Fibroblast of lung (primary cell): ENCODE results near the gene SGCD. TPM values are rescaled to one million over a fixed set of nuclear protein-coding genes. Genes with fewer than 3 reads are reported as not detected.

Source experiments
- DNase-seq, 2 donors: peaks; one replicate each; pipeline versions ENCODE4 v3.0.0 to v3.0.0-alpha.2; 2010; ENCODE audit warnings: low read depth in 2 of 2
- H2AFZ ChIP-seq: 2 replicates; pipeline ENCODE4 v1.5.1; 2012; ENCODE audit warnings: low read length, control low read depth, inconsistent platforms
- H3K27ac ChIP-seq: 2 replicates; pipeline ENCODE4 v1.5.1; 2011; ENCODE audit warnings: low read length, control low read depth; ENCODE audit not compliant: insufficient read depth
- H3K27me3 ChIP-seq: 2 replicates; pipeline ENCODE4 v1.5.1; 2011; ENCODE audit warnings: mild to moderate bottlenecking, low read length; ENCODE audit not compliant: control insufficient read depth, insufficient read depth
- H3K36me3 ChIP-seq: 2 replicates; pipeline ENCODE4 v1.5.1; 2011; ENCODE audit warnings: low read length; ENCODE audit not compliant: control insufficient read depth, insufficient read depth
- H3K4me1 ChIP-seq: 2 replicates; pipeline ENCODE4 v1.5.1; 2011; ENCODE audit warnings: low read length; ENCODE audit not compliant: control insufficient read depth, insufficient read depth; ENCODE audit errors: extremely low read depth
- H3K4me2 ChIP-seq: 2 replicates; pipeline ENCODE4 v1.5.1; 2011; ENCODE audit warnings: low read length, control low read depth; ENCODE audit not compliant: insufficient read depth; ENCODE audit errors: extremely low read depth
- H3K4me3 ChIP-seq, 4 experiments: fragments of 200-600 bp in 1 of 4; sonication (generic) in 1 of 4; replicated peaks in 1 of 4; 2 replicates each; pipeline ENCODE4 v1.5.1; 2011 to 2016; ENCODE audit warnings: low read length in 4 of 4, low read depth in 3 of 4, mild to moderate bottlenecking in 3 of 4, control low read depth in 2 of 4, inconsistent platforms in 1 of 4, mixed read lengths in 1 of 4; ENCODE audit not compliant: insufficient read depth in 1 of 4; ENCODE audit errors: control extremely low read depth in 1 of 4
- H3K79me2 ChIP-seq: 2 replicates; pipeline ENCODE4 v1.5.1; 2012; ENCODE audit warnings: mild to moderate bottlenecking, low read length, inconsistent platforms; ENCODE audit not compliant: control insufficient read depth, insufficient read depth
- H3K9ac ChIP-seq: 2 replicates; pipeline ENCODE4 v1.5.1; 2011; ENCODE audit warnings: mild to moderate bottlenecking, low read length, control low read depth; ENCODE audit not compliant: insufficient read depth
- H3K9me3 ChIP-seq: 2 replicates; pipeline ENCODE4 v1.5.1; 2012; ENCODE audit warnings: low read depth, low read length; ENCODE audit not compliant: control insufficient read depth, insufficient read depth
- H4K20me1 ChIP-seq: 2 replicates; pipeline ENCODE4 v1.5.1; 2011; ENCODE audit warnings: low read length; ENCODE audit not compliant: control insufficient read depth, insufficient read depth; ENCODE audit errors: extremely low read depth
- CTCF ChIP-seq, 2 donors: IDR thresholded peaks in 1 of 2; conservative IDR thresholded peaks in 1 of 2; 1 replicate in 1 of 2; 2 replicates in 1 of 2; pipeline ENCODE4 v1.5.1; 2011 to 2012; ENCODE audit warnings: low read length in 2 of 2, control low read depth in 1 of 2, inconsistent platforms in 1 of 2, low read depth in 1 of 2, mild to moderate bottlenecking in 1 of 2
- EZH2 ChIP-seq: IDR thresholded peaks from 2 replicates; pipeline ENCODE4 v1.5.1; 2012; ENCODE audit warnings: low read length, control low read depth, mild to moderate bottlenecking; ENCODE audit errors: missing control alignments
- polyA plus RNA-seq, 2 donors: library from polyadenylated mRNA; depleted of rRNA in 1 of 2; stranded (reverse) in 1 of 2; unstranded in 1 of 2; fragments of >200 nt; gene quantifications; 2 replicates each; pipeline ENCODE4 v1.2.1, GENCODE V29; 2011 to 2012; ENCODE audit warnings: missing spikeins in 1 of 2
- total RNA-seq: library from RNA; depleted of rRNA; stranded (reverse); fragments of >200 nt; gene quantifications from 2 replicates; pipeline ENCODE4 v1.2.1, GENCODE V29; 2014

The SGCD gene
- total and polyA plus RNA-seq, 2 donors (not counting 1 experiment from before 2014, with no cell fraction given) = 13.3 to 67.5 TPM

GRCh38 chr5:156591631-156592030 lies 264.7 kb downstream of the SGCD start:
- TF ChIP-seq CTCF (conservative IDR thresholded peaks at IDR 0.05 in 1 of 2, IDR thresholded peaks at IDR 0.05 in 1 of 2; ENCODE audit: low read depth in 1 of 2, low read length in 2 of 2) (no peak), EZH2 (no peak)
- DNase-seq = no peak
- Histone ChIP-seq H3K36me3 (no peaks in the 10 kb centered on the region), H4K20me1 (no peaks in the 10 kb centered on the region), H3K27ac (no peak overlapping the region), H3K4me2 (no peak overlapping the region), H3K27me3 (no peaks in the 10 kb centered on the region), H3K79me2 (no peaks in the 10 kb centered on the region), H2AFZ (no peak overlapping the region), H3K4me1 (no peaks in the 10 kb centered on the region), H3K4me3 (no peak overlapping the region), H3K9ac (no peak overlapping the region), H3K9me3 (no peaks in the 10 kb centered on the region)

- no peak overlapping the region for H3K27ac ChIP-seq
- H4K20me1 ChIP-seq = no peaks in the 10 kb centered on the region
- H2AFZ ChIP-seq = no peak overlapping the region
- no peak for TF ChIP-seq CTCF (conservative IDR thresholded peaks at IDR 0.05 in 1 of 2, IDR thresholded peaks at IDR 0.05 in 1 of 2; ENCODE audit: low read depth in 1 of 2, low read length in 2 of 2)
- TF ChIP-seq EZH2 = no peak
- no peak overlapping the region for H3K4me2 ChIP-seq
- no peaks in the 10 kb centered on the region for H3K4me1 ChIP-seq
- H3K79me2 ChIP-seq = no peaks in the 10 kb centered on the region
- H3K9ac ChIP-seq = no peak overlapping the region
- H3K27me3 ChIP-seq = no peaks in the 10 kb centered on the region
- H3K36me3 ChIP-seq = no peaks in the 10 kb centered on the region
- H3K4me3 ChIP-seq = no peak overlapping the region
- DNase-seq = no peak
- H3K9me3 ChIP-seq = no peaks in the 10 kb centered on the region
Observed at GRCh38 chr5:156593546-156593945, 266.6 kb downstream of the SGCD start.

GRCh38 chr5:156594406-156594805 lies 267.4 kb downstream of the SGCD start:
- Histone ChIP-seq H3K79me2 (no peaks in the 10 kb centered on the region), H3K9ac (no peak overlapping the region), H3K4me3 (no peak overlapping the region), H3K9me3 (no peaks in the 10 kb centered on the region), H2AFZ (no peak overlapping the region), H3K27ac (no peak overlapping the region), H4K20me1 (no peaks in the 10 kb centered on the region), H3K4me1 (no peaks in the 10 kb centered on the region), H3K36me3 (no peaks in the 10 kb centered on the region), H3K27me3 (no peaks in the 10 kb centered on the region), H3K4me2 (no peak overlapping the region)
- peak in 1 of 2 donors; percentile 12 for DNase-seq
- no peak for TF ChIP-seq CTCF (conservative IDR thresholded peaks at IDR 0.05 in 1 of 2, IDR thresholded peaks at IDR 0.05 in 1 of 2; ENCODE audit: low read depth in 1 of 2, low read length in 2 of 2)
- no peak for TF ChIP-seq EZH2
